OCI-LY1 (cell line): Measurements from ENCODE around the gene MYBPHL.

ENCODE experiments used
- H2AFZ ChIP-seq: fragments of 200-600 bp; sonication (generic), shearing (Covaris generic); 2 replicates; pipeline ENCODE4 v1.6.0; 2014; ENCODE audit warnings: antibody characterized with exemption, mild to moderate bottlenecking, low read length
- H3F3A ChIP-seq: fragments of 200-600 bp; sonication (generic), shearing (Covaris generic); 2 replicates; pipeline ENCODE4 v1.6.0; 2014; ENCODE audit warnings: mild to moderate bottlenecking, antibody characterized with exemption, low read length, moderate library complexity; ENCODE audit not compliant: insufficient read depth
- H3K27ac ChIP-seq: fragments of 200-600 bp; sonication (generic); 2 replicates; pipeline ENCODE4 v1.5.1; 2014; ENCODE audit warnings: low read length, mixed run types, mild to moderate bottlenecking, low read depth; ENCODE audit not compliant: poor library complexity, severe bottlenecking
- H3K27me3 ChIP-seq: fragments of 200-600 bp; sonication (generic); 2 replicates; pipeline ENCODE4 v1.6.0; 2014; ENCODE audit warnings: antibody characterized with exemption, mild to moderate bottlenecking, low read length, moderate library complexity; ENCODE audit not compliant: insufficient read depth
- H3K36me3 ChIP-seq: fragments of 200-600 bp; sonication (generic); 2 replicates; pipeline ENCODE4 v1.6.1; 2014; ENCODE audit warnings: mild to moderate bottlenecking, antibody characterized with exemption, low read length, moderate library complexity, mixed read lengths; ENCODE audit not compliant: insufficient read depth
- H3K4me1 ChIP-seq: fragments of 200-600 bp; sonication (generic); 2 replicates; pipeline ENCODE4 v1.5.1; 2014; ENCODE audit warnings: mild to moderate bottlenecking, low read length, moderate library complexity; ENCODE audit not compliant: insufficient read depth, severe bottlenecking
- H3K4me2 ChIP-seq: fragments of 200-600 bp; sonication (generic), shearing (Covaris generic); 2 replicates; pipeline ENCODE4 v1.6.1; 2014; ENCODE audit warnings: low read length
- H3K4me3 ChIP-seq: fragments of 200-600 bp; sonication (generic); 2 replicates; pipeline ENCODE4 v1.5.1; 2014; ENCODE audit warnings: low read length, low read depth, mild to moderate bottlenecking, mixed read lengths; ENCODE audit not compliant: poor library complexity, severe bottlenecking
- H3K79me2 ChIP-seq: fragments of 200-600 bp; shearing (Covaris generic); 2 replicates; pipeline ENCODE4 v1.6.1; 2016; ENCODE audit warnings: mixed run types, low read length, mixed read lengths; ENCODE audit not compliant: insufficient read depth
- H3K9ac ChIP-seq: fragments of 200-600 bp; sonication (generic), shearing (Covaris generic); 2 replicates; pipeline ENCODE4 v1.6.1; 2014; ENCODE audit warnings: mild to moderate bottlenecking, low read length, mixed read lengths
- H3K9me2 ChIP-seq: fragments of 200-600 bp; sonication (generic), shearing (Covaris generic); 2 replicates; pipeline ENCODE4 v1.6.1; 2014; ENCODE audit warnings: low read depth, mild to moderate bottlenecking, low read length, mixed read lengths
- H3K9me3 ChIP-seq: fragments of 200-600 bp; shearing (Covaris generic); 2 replicates; pipeline ENCODE4 v1.6.1; 2014; ENCODE audit warnings: low read length, mixed read lengths
- H4K20me1 ChIP-seq: fragments of 200-600 bp; sonication (generic), shearing (Covaris generic); 2 replicates; pipeline ENCODE4 v1.6.0; 2016; ENCODE audit warnings: mild to moderate bottlenecking, low read length; ENCODE audit not compliant: insufficient read depth
- EZH2 ChIP-seq: fragments of 200-600 bp; sonication (generic), shearing (Covaris generic); IDR thresholded peaks from 2 replicates; pipeline ENCODE4 v1.8.0; 2017; ENCODE audit warnings: borderline replicate concordance, mixed run types, mild to moderate bottlenecking, antibody characterized with exemption, low read length, moderate library complexity, mixed read lengths
- TF ChIP-seq, protein P1 (sequence below): fragments of 200-600 bp; sonication (generic), shearing (Covaris generic); IDR thresholded peaks from 2 replicates; pipeline ENCODE4 v1.5.1; 2017; ENCODE audit warnings: mild to moderate bottlenecking, antibody characterized with exemption, low read length, moderate library complexity, mixed read lengths

Gene MYBPHL

GRCh38 chr1:109327285-109327684 is 20.5 kb upstream of the MYBPHL start:
- Histone ChIP-seq H3K27me3 (no peaks in the 10 kb centered on the region; the same call in 1 of the 2 replicates), H3K9ac (no peak overlapping the region), H2AFZ (no peak overlapping the region), H4K20me1 (no peaks in the 10 kb centered on the region), H3K4me1 (no peaks in the 10 kb centered on the region), H3K9me3 (0 out of 2 replicates have a peak, but pooled peaks cover 4% of the 10 kb centered on the region), H3K4me3 (no peak overlapping the region), H3K27ac (no peak overlapping the region), H3K79me2 (no peaks in the 10 kb centered on the region), H3K9me2 (no peaks in the 10 kb centered on the region), H3K36me3 (no peaks in the 10 kb centered on the region), H3K4me2 (no peak overlapping the region), H3F3A (no peaks in the 10 kb centered on the region)
- TF ChIP-seq EZH2, result no peak
- TF ChIP-seq, protein P1, sequence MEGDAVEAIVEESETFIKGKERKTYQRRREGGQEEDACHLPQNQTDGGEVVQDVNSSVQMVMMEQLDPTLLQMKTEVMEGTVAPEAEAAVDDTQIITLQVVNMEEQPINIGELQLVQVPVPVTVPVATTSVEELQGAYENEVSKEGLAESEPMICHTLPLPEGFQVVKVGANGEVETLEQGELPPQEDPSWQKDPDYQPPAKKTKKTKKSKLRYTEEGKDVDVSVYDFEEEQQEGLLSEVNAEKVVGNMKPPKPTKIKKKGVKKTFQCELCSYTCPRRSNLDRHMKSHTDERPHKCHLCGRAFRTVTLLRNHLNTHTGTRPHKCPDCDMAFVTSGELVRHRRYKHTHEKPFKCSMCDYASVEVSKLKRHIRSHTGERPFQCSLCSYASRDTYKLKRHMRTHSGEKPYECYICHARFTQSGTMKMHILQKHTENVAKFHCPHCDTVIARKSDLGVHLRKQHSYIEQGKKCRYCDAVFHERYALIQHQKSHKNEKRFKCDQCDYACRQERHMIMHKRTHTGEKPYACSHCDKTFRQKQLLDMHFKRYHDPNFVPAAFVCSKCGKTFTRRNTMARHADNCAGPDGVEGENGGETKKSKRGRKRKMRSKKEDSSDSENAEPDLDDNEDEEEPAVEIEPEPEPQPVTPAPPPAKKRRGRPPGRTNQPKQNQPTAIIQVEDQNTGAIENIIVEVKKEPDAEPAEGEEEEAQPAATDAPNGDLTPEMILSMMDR, result no peak

DNA sequence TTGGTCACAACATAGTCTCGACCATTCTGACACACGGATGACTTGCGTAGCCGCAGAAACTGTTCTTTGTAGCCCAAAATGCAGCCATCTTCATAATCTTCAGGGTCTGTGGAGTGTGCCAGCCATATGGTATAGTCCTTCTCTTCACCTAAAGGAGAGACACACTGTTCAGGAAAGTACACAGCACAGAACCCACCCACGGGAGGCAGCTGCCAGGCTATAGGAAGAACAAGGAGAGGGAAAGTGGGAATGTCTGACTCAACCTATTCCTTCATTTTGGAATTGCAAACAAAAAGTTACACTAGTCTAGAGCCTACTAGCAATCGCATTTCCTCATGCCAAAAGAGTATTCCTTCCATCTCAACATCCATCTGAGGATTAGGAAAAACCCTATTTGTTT is 16.2 kb upstream of the MYBPHL start:
- H3K9ac ChIP-seq, result no peak overlapping the region

DNA sequence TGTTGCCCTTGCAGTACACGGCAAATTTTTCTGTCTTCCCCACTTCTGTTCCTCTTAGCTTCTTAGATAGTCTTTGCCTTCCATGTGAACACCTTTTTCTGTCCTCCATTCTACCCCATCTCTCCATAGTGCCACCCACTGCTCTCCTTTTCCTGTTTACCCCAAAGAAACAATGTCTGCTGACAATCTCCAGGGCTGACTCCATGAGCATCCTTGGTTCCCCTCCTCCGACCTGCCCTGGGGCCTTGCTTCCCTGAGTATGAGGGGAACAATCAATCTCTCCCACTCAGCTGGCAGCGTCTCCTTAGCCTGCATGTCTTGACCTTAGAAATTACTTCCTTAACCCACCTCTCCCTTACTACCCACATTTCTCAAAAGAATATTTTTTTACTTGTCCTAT is 12.3 kb upstream of the MYBPHL start:
- Histone ChIP-seq H3K36me3 (no peaks in the 10 kb centered on the region), H3K27ac (no peak overlapping the region), H3F3A (no peaks in the 10 kb centered on the region), H2AFZ (no peak overlapping the region), H3K9ac (no peak overlapping the region), H3K79me2 (no peaks in the 10 kb centered on the region), H3K4me2 (no peak overlapping the region), H3K9me3 (no peaks in the 10 kb centered on the region), H3K4me3 (no peak overlapping the region), H3K9me2 (no peaks in the 10 kb centered on the region), H3K27me3 (peaks cover 8% of the 10 kb centered on the region; the same call in 1 of the 2 replicates), H4K20me1 (no peaks in the 10 kb centered on the region), H3K4me1 (no peaks in the 10 kb centered on the region)
- no peak for TF ChIP-seq EZH2
- TF ChIP-seq, protein P1, result no peak

More for the DNA sequence above, 16.2 kb upstream of the MYBPHL start:
- Histone ChIP-seq H3K79me2 (no peaks in the 10 kb centered on the region), H3K27ac (no peak overlapping the region), H3K9me3 (no peaks in the 10 kb centered on the region), H2AFZ (no peak overlapping the region), H3K4me3 (no peak overlapping the region), H3K9me2 (no peaks in the 10 kb centered on the region), H4K20me1 (no peaks in the 10 kb centered on the region), H3K27me3 (peaks cover 8% of the 10 kb centered on the region; the same call in 1 of the 2 replicates), H3K36me3 (no peaks in the 10 kb centered on the region), H3F3A (no peaks in the 10 kb centered on the region), H3K4me1 (no peaks in the 10 kb centered on the region), H3K4me2 (no peak overlapping the region)
- TF ChIP-seq, protein P1, result no peak
- TF ChIP-seq EZH2, result no peak
